ENCODE data around the gene MAPKAPK5. TPM values are rescaled to one million over a fixed set of nuclear protein-coding genes. Genes with fewer than 3 reads are reported as not detected.
"Not testable (repeated sequence)": the region's sequence is repeated elsewhere in the genome, so short reads cannot be mapped to it uniquely, and the experiment has no call there.

The MAPKAPK5 gene
- total RNA-seq, 6 donors from 2014 or later: 27.2 to 60.8 (median 42.3) TPM

DNA sequence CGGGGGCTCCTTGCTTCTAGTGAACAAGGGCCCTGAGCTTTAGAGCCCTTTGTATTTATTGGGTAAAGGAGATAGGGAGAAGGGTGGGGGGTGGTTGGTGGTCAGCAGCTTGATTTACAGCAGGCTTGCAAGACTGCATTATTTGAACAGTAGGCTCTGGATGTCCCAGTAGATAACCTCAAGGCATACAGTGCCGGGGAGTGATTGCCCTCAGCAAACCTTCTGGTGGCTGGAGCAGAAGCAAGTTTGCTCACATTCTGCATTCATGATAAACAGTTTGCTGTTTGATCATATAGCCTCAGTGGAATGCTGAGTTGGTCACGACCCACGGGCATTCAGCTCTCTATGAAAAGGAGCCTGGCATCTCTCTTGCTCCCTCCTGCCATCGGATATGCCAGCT is 16.5 kb upstream of the MAPKAPK5 start:
- H3K27ac ChIP-seq: no peak overlapping the region
- DNase-seq (no peak), ATAC-seq (ENCODE audit: low FRiP score in 2 of 2) (no peak)
- H3K27me3 ChIP-seq: no peaks in the 10 kb centered on the region
- 84 to 86% methylated on average over 3 to 5 of the region's 5 CpGs for WGBS, 2 donors
- no peak overlapping the region for H3K4me3 ChIP-seq
- peaks cover 5 to 18% (median 12%) of the 10 kb centered on the region in 4 donors for H3K4me1 ChIP-seq
- H3K9me3 ChIP-seq: no peaks in the 10 kb centered on the region
- TF ChIP-seq POLR2A (IDR thresholded peaks at IDR 0.05) (no peak), CTCF (IDR thresholded peaks at IDR 0.05) (no peak), POLR2AphosphoS5 (IDR thresholded peaks at IDR 0.05) (no peak), EP300 (IDR thresholded peaks at IDR 0.05) (no peak)
- no peaks in the 10 kb centered on the region for H3K36me3 ChIP-seq

- Histone ChIP-seq H3K9me3 (no peaks in the 10 kb centered on the region), H3K4me3 (no peak overlapping the region), H3K4me1 (peaks cover 5 to 18% (median 12%) of the 10 kb centered on the region in 4 donors), H3K27ac (no peak overlapping the region), H3K27me3 (no peaks in the 10 kb centered on the region), H3K36me3 (no peaks in the 10 kb centered on the region)
- DNase-seq: no peak
- no peak for ATAC-seq (ENCODE audit: low FRiP score in 2 of 2)
- WGBS, 2 donors: 64 to 69% methylated on average over 3 of the region's 3 CpGs
- no peak for TF ChIP-seq POLR2AphosphoS5 (IDR thresholded peaks at IDR 0.05)
- no peak for TF ChIP-seq EP300 (IDR thresholded peaks at IDR 0.05)
- no peak for TF ChIP-seq CTCF (IDR thresholded peaks at IDR 0.05)
- no peak for TF ChIP-seq POLR2A (IDR thresholded peaks at IDR 0.05)
Observed at GRCh38 chr12:111826316-111826715, 15.7 kb upstream of the MAPKAPK5 start.

- no peak overlapping the region for H3K27ac ChIP-seq
- ATAC-seq (ENCODE audit: low FRiP score in 2 of 2) (no peak), DNase-seq (no peak)
- H3K4me1 ChIP-seq: peaks cover 5 to 18% (median 12%) of the 10 kb centered on the region in 4 donors
- 61 to 64% methylated on average over 2 of the region's 2 CpGs for WGBS, 2 donors
- no peaks in the 10 kb centered on the region for H3K9me3 ChIP-seq
- no peak overlapping the region for H3K4me3 ChIP-seq
- no peak for TF ChIP-seq EP300 (IDR thresholded peaks at IDR 0.05)
- no peak for TF ChIP-seq CTCF (IDR thresholded peaks at IDR 0.05)
- TF ChIP-seq POLR2A (IDR thresholded peaks at IDR 0.05): no peak
- TF ChIP-seq POLR2AphosphoS5 (IDR thresholded peaks at IDR 0.05): no peak
- H3K27me3 ChIP-seq: no peaks in the 10 kb centered on the region
- no peaks in the 10 kb centered on the region for H3K36me3 ChIP-seq
Observed at GRCh38 chr12:111826992-111827391, 15.0 kb upstream of the MAPKAPK5 start.

DNA sequence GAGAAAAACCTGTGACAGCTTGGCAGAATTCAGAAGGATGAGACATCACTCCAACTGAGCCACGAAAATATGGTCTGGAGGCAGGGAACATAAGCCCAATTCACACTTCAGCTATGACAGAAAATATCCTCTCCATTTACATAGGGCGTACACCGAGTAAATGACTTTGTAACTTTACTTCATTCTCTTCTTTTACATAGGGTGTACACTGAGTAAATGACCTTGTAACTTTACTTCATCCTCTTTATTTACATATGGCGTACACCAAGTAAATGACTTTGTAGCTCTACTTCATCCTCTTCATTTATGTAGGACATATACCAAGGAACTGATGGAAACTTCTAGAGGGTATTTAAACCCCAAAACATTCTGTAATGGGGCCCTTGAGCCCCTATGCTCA is 14.1 kb upstream of the MAPKAPK5 start:
- DNase-seq (no peak), ATAC-seq (ENCODE audit: low FRiP score in 2 of 2) (no peak)
- TF ChIP-seq POLR2A (IDR thresholded peaks at IDR 0.05): no peak
- TF ChIP-seq POLR2AphosphoS5 (IDR thresholded peaks at IDR 0.05): no peak
- no peak for TF ChIP-seq EP300 (IDR thresholded peaks at IDR 0.05)
- TF ChIP-seq CTCF (IDR thresholded peaks at IDR 0.05): no peak

DNA sequence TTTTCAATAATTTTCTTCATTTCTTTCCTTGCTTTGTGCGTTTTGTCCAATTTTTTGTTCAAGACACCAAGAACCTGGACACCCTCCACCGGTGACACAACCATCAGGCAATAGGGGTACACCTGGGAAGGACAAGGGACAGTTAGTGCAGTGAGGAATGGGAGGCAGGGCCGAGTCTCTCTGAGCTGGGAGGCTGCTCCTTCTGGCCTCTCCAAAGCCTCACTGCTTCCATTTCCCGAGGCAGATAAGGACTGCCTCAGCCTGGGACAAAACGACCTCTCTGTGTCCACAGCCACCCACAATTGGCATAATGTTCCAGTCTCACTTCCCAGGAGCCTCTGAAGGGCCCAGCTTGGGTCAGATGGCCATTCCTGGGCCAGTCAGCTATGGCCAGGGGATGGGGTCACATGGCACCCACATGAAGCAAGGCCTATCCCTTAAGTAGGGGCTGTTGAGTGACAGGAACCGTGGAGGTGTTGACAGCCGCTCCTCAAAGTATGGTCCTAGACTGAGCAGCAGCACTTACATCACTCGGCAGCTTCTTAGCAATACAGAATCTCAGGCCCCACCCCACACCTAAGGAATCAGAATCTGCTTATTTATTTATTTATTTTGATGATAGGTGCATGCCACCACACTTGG is 13.6 kb upstream of the MAPKAPK5 start:
- WGBS, 2 donors: 86 to 97% methylated on average over 6 to 8 of the region's 8 CpGs
- no peaks in the 10 kb centered on the region for H3K9me3 ChIP-seq
- DNase-seq: no peak
- H3K4me3 ChIP-seq: no peak overlapping the region
- H3K4me1 ChIP-seq: peaks cover 3 to 12% (median 3%) of the 10 kb centered on the region in 4 donors
- H3K27me3 ChIP-seq: no peaks in the 10 kb centered on the region
- no peaks in the 10 kb centered on the region for H3K36me3 ChIP-seq
- no peak for ATAC-seq (ENCODE audit: low FRiP score in 2 of 2)
- no peak for TF ChIP-seq POLR2AphosphoS5 (IDR thresholded peaks at IDR 0.05)
- TF ChIP-seq POLR2A (IDR thresholded peaks at IDR 0.05): no peak
- TF ChIP-seq CTCF (IDR thresholded peaks at IDR 0.05): no peak
- TF ChIP-seq EP300 (IDR thresholded peaks at IDR 0.05): no peak
- no peak overlapping the region for H3K27ac ChIP-seq

More for the DNA sequence above, 14.1 kb upstream of the MAPKAPK5 start:
- Histone ChIP-seq H3K4me1 (peaks cover 5 to 15% (median 7%) of the 10 kb centered on the region in 4 donors), H3K36me3 (no peaks in the 10 kb centered on the region), H3K27ac (no peak overlapping the region), H3K4me3 (no peak overlapping the region), H3K9me3 (no peaks in the 10 kb centered on the region), H3K27me3 (no peaks in the 10 kb centered on the region)
- WGBS, 2 donors: 89% methylated on average over 4 of the region's 4 CpGs

DNA sequence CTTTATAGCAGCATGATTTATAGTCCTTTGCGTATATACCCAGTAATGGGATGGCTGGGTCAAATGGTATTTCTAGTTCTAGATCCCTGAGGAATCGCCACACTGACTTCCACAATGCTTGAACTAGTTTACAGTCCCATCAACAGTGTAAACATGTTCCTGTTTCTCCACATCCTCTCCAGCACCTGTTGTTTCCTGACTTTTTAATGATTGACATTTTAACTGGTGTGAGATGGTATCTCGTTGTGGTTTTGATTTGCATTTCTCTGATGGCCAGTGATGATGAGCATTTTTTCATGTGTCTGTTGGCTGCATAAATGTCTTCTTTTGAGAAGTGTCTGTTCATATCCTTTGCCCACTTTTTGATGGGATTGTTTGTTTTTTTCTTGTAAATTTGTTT is 12.4 kb upstream of the MAPKAPK5 start:
- WGBS, 2 donors: 68 to 80% methylated on average over 3 of the region's 3 CpGs
- not testable (repeated sequence) for H3K27ac ChIP-seq; H3K9me3 ChIP-seq; H3K27me3 ChIP-seq; H3K36me3 ChIP-seq; H3K4me1 ChIP-seq; H3K4me3 ChIP-seq; DNase-seq; ATAC-seq (ENCODE audit: low FRiP score in 2 of 2)
